GM18505 (cell line): ENCODE results near the gene CFAP221.
"Not testable (repeated sequence)": the region's sequence is repeated elsewhere in the genome, so short reads cannot be mapped to it uniquely, and the experiment has no call there.

Source experiments
- ATAC-seq: cut with Tn5 transposase; IDR thresholded peaks from one replicate; pipeline ENCODE4 v1.9.1; 2021; ENCODE audit not compliant: unreplicated experiment
- POLR2A ChIP-seq: IDR thresholded peaks from 4 replicates; pipeline ENCODE4 v1.6.1; 2011; ENCODE audit warnings: borderline replicate concordance; ENCODE audit not compliant: insufficient read depth, insufficient read length; ENCODE audit errors: extremely low read depth

CFAP221 gene

GRCh38 chr2:119583291-119583690 is 39.0 kb downstream of the CFAP221 start:
- ATAC-seq = no peak
- no peak for TF ChIP-seq POLR2A

GRCh38 chr2:119584469-119584868 is 40.2 kb downstream of the CFAP221 start:
- no peak for ATAC-seq
- TF ChIP-seq POLR2A = no peak

- no peak for ATAC-seq
Measured at GRCh38 chr2:119586085-119586484, 41.8 kb downstream of the CFAP221 start.

GRCh38 chr2:119590873-119591272 is 46.6 kb downstream of the CFAP221 start:
- ATAC-seq = no peak
- no peak for TF ChIP-seq POLR2A

More at GRCh38 chr2:119586085-119586484, 41.8 kb downstream of the CFAP221 start:
- TF ChIP-seq POLR2A = no peak

- TF ChIP-seq POLR2A = no peak
- ATAC-seq = no peak
Measured at GRCh38 chr2:119591523-119591922, 47.3 kb downstream of the CFAP221 start.

- TF ChIP-seq POLR2A = no peak
- ATAC-seq = no peak
Measured at GRCh38 chr2:119592436-119592835, 48.2 kb downstream of the CFAP221 start.

- ATAC-seq = no peak
- no peak for TF ChIP-seq POLR2A
Measured at GRCh38 chr2:119596638-119597037, 52.4 kb downstream of the CFAP221 start.

- TF ChIP-seq POLR2A = no peak
- no peak for ATAC-seq
Measured at GRCh38 chr2:119598596-119599263, 54.5 kb downstream of the CFAP221 start.

GRCh38 chr2:119599384-119599783 is 55.1 kb downstream of the CFAP221 start:
- no peak for ATAC-seq
- TF ChIP-seq POLR2A = no peak

GRCh38 chr2:119605096-119605495 is 60.8 kb downstream of the CFAP221 start:
- ATAC-seq = no peak

GRCh38 chr2:119606674-119607073 is 62.4 kb downstream of the CFAP221 start:
- ATAC-seq = no peak
- no peak for TF ChIP-seq POLR2A

More at GRCh38 chr2:119605096-119605495, 60.8 kb downstream of the CFAP221 start:
- TF ChIP-seq POLR2A = no peak

GRCh38 chr2:119608553-119608952 is 64.3 kb downstream of the CFAP221 start:
- ATAC-seq = no peak
- no peak for TF ChIP-seq POLR2A

- no peak for TF ChIP-seq POLR2A
- no peak for ATAC-seq
Measured at GRCh38 chr2:119609337-119609736, 65.1 kb downstream of the CFAP221 start.

GRCh38 chr2:119614140-119614539 is 69.9 kb downstream of the CFAP221 start:
- ATAC-seq = not testable (repeated sequence)

GRCh38 chr2:119616421-119616820 is 72.2 kb downstream of the CFAP221 start:
- no peak for ATAC-seq
- no peak for TF ChIP-seq POLR2A

- no peak for ATAC-seq
- TF ChIP-seq POLR2A = no peak
Measured at GRCh38 chr2:119617455-119617854, 73.2 kb downstream of the CFAP221 start.

- ATAC-seq = not testable (repeated sequence)
Measured at GRCh38 chr2:119618725-119619124, 74.5 kb downstream of the CFAP221 start.
